ENCODE measurements around the gene RBPMS2.

The RBPMS2 gene

DNA sequence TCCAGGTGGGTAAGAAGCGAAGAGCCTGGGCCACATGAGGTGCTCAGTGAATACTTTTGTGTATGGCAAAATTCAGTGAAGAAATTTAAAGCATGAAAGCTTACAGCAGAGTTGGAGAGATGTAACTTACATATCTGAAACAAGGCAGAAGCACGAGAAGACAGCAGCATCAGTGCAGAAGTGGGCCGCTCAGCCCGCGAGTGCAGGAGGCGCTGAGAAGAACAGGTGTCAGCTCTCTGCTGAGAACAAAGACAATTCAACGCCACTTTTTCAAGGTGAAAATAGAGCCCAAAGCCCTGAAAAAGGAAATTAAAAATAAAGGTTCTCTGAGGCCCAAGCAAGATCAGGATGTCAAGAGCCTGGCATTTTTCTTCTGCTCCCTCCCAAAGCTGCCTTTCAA is 58.3 kb downstream of the RBPMS2 start:
- in situ Hi-C loops (cut with HindIII; ENCODE audit: low sequenced_read_pairs), result no loop called here
- no peak for DNase-seq (ENCODE audit: low read depth, low spot score)
- H3K4me3 ChIP-seq (ENCODE audit: low read depth, low read length), result no peak overlapping the region
- TF ChIP-seq CTCF (IDR thresholded peaks at IDR 0.05; ENCODE audit: low read depth, low read length), result no peak

DNA sequence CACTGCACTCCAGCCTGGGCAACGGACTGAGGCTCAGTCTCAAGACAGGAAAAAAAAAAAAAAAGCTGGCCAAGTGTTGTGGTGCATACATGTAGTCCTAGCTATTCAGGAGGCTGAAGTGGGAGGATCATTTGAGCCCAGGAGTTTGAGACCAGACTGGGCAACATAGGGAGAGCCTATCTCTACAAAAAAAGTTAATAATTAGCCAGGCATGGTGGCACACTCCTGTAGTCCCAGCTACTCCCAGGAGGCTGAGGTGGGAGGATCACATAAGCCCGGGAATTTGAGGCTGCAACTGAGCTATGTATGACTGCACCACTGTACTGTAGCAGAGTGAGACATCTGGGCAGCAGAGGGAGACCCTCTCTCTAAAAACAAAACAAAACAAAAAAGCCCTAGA is 58.9 kb downstream of the RBPMS2 start:
- in situ Hi-C loops (cut with HindIII; ENCODE audit: low sequenced_read_pairs), result no loop called here
- TF ChIP-seq CTCF (IDR thresholded peaks at IDR 0.05; ENCODE audit: low read depth, low read length), result no peak
- DNase-seq (ENCODE audit: low read depth, low spot score), result no peak
- no peak overlapping the region for H3K4me3 ChIP-seq (ENCODE audit: low read depth, low read length)

GRCh38 chr15:64713592-64713991 is 61.8 kb downstream of the RBPMS2 start:
- TF ChIP-seq CTCF (IDR thresholded peaks at IDR 0.05; ENCODE audit: low read depth, low read length), result no peak
- H3K4me3 ChIP-seq (ENCODE audit: low read depth, low read length), result no peak overlapping the region
- DNase-seq (ENCODE audit: low read depth, low spot score), result no peak
- in situ Hi-C loops (cut with HindIII; ENCODE audit: low sequenced_read_pairs), result no loop called here

GRCh38 chr15:64712353-64712752 is 63.0 kb downstream of the RBPMS2 start:
- H3K4me3 ChIP-seq (ENCODE audit: low read depth, low read length), result no peak overlapping the region
- DNase-seq (ENCODE audit: low read depth, low spot score), result no peak
- in situ Hi-C loops (cut with HindIII; ENCODE audit: low sequenced_read_pairs), result no loop called here
- TF ChIP-seq CTCF (IDR thresholded peaks at IDR 0.05; ENCODE audit: low read depth, low read length), result no peak

DNA sequence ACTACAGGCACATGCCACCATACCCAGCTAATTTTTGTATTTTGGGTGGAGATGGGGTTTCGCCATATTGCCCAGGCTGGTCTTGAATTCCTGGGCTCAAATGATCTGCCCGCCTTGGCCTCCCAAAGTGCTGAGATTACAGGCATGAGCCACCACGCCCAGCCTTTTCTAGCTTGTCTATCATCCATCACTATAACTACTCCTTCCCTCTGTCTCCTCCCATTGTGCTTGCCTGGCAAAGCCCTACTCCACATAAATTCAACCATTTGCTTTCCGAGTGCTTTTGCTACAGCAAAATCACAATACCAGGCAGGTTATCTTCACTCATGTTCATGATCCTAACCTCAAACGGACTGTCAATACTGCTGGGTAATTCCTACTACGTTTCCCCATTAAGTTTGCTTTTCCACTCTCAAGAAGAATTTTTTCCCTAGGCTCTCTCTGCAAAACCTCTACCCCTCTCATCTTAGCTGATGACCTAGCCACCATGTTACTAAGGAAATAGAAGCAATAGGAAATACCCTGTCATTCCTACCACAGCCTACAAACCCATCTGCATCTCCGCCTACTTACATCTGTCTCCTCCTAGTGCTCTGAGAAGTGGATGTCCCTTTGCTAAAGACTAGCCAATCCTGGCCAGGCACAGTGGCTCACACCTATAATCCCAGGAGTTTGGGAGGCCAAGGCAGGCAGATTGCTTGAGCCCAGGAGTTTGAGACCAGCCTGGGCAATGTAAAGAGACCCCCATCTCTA is 64.5 kb downstream of the RBPMS2 start:
- in situ Hi-C loops (cut with HindIII; ENCODE audit: low sequenced_read_pairs), result no loop called here
- no peak for DNase-seq (ENCODE audit: low read depth, low spot score)
- no peak overlapping the region for H3K4me3 ChIP-seq (ENCODE audit: low read depth, low read length)
- TF ChIP-seq CTCF (IDR thresholded peaks at IDR 0.05; ENCODE audit: low read depth, low read length), result no peak

GRCh38 chr15:64706011-64706911 is 69.1 kb downstream of the RBPMS2 start:
- in situ Hi-C loops (cut with HindIII; ENCODE audit: low sequenced_read_pairs), result no loop called here
- no peak overlapping the region for H3K4me3 ChIP-seq (ENCODE audit: low read depth, low read length)
- TF ChIP-seq CTCF (IDR thresholded peaks at IDR 0.05; ENCODE audit: low read depth, low read length), result no peak
- DNase-seq (ENCODE audit: low read depth, low spot score), result no peak

All from astrocyte of the spinal cord (primary cell).